Mononuclear cell (primary cell): Measurements from ENCODE around the gene AHCYL2. TPM values are rescaled to one million over a fixed set of nuclear protein-coding genes. Genes with fewer than 3 reads are reported as not detected.
"Not testable (repeated sequence)": the region's sequence is repeated elsewhere in the genome, so short reads cannot be mapped to it uniquely, and the experiment has no call there.

Experiments
- H3K27me3 ChIP-seq: 2 replicates; pipeline ENCODE4 v1.6.0; 2011; ENCODE audit warnings: low read length, control low read depth; ENCODE audit not compliant: insufficient read depth
- H3K4me1 ChIP-seq: 2 replicates; pipeline ENCODE4 v1.5.1; 2011; ENCODE audit warnings: mild to moderate bottlenecking, low read length, control low read depth; ENCODE audit not compliant: insufficient read depth
- H3K4me3 ChIP-seq: 2 replicates; pipeline ENCODE4 v1.5.1; 2011; ENCODE audit warnings: mild to moderate bottlenecking, low read length, moderate library complexity
- H3K9me3 ChIP-seq: 2 replicates; pipeline ENCODE4 v1.5.1; 2011; ENCODE audit warnings: low read depth, mild to moderate bottlenecking, control low read depth, low read length
- total RNA-seq: library from RNA; depleted of rRNA; stranded (reverse); fragments of >200 nt; gene quantifications from one replicate; pipeline ENCODE4 v1.2.3, GENCODE V29; 2012

Gene AHCYL2
- total RNA-seq, 1 donor: 6.5 TPM

GRCh38 chr7:129317450-129317849 is 92.6 kb downstream of the AHCYL2 start:
- Histone ChIP-seq H3K4me1 (no peaks in the 10 kb centered on the region), H3K27me3 (no peaks in the 10 kb centered on the region), H3K9me3 (no peaks in the 10 kb centered on the region), H3K4me3 (no peak overlapping the region)

DNA sequence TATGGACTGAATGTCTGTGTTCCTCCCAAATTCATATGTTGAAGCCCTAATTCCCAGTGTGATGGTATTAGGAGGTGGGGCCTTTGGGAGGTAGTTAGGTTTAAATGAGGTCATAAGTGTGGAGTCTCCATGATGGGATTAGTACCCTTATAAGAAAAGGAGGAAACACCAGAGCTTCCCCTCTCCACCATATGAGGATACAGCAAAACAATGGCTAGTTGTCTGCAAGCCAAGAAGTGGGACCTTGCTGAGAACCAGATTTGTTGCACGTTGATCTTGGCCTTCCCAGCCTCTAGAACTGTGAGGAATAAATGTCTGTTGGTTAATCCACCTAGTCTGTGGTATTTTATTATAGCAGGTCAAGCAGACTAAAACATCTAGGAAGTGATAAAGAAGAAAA is 102.2 kb downstream of the AHCYL2 start:
- Histone ChIP-seq H3K9me3 (peaks cover 14% of the 10 kb centered on the region), H3K4me1 (no peaks in the 10 kb centered on the region), H3K27me3 (no peaks in the 10 kb centered on the region), H3K4me3 (no peak overlapping the region)

- H3K27me3 ChIP-seq: no peaks in the 10 kb centered on the region
- no peaks in the 10 kb centered on the region for H3K4me1 ChIP-seq
- no peak overlapping the region for H3K4me3 ChIP-seq
- H3K9me3 ChIP-seq: no peaks in the 10 kb centered on the region
Observed at GRCh38 chr7:129332254-129333035, 107.6 kb downstream of the AHCYL2 start.

DNA sequence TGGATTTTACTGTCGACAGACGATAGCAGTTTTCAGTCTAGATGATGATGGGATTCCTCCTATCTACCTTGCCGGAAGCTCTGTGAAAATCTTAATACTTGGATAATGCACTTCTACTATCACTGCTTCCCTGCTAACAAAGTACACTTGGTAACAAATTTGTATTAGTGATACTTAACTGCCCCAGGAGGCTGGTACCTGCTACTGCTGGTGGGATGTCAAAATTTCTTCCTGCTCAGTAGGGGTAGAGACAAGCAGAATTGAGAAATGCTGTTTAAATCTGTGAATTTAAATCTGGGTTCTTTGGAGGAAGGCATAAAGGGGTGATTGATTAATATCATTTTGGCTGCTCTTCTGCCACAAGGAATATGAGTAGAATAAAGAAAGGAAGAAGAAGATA is 109.6 kb downstream of the AHCYL2 start:
- H3K9me3 ChIP-seq: no peaks in the 10 kb centered on the region
- no peaks in the 10 kb centered on the region for H3K4me1 ChIP-seq
- H3K27me3 ChIP-seq: no peaks in the 10 kb centered on the region
- no peak overlapping the region for H3K4me3 ChIP-seq

DNA sequence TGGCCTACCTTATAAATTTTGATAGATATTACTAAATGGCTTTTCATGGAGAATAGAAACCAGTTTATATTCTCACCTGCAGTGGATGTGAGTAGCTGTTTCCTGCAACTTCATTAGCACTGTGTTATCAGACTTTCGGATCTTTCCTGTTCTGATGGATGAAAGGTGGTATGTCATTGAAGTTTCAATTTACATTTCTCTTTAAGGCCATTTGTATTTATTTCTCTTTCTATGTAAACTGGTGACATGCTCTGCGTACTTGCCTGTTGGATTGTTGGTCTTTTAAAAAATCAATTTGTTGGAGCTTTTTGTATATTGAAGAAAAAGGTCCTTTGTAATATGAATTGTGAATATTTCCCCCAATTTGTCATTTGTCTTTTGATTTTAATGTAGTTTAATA is 113.6 kb downstream of the AHCYL2 start:
- no peak overlapping the region for H3K4me3 ChIP-seq
- H3K27me3 ChIP-seq: no peaks in the 10 kb centered on the region
- H3K4me1 ChIP-seq: no peaks in the 10 kb centered on the region
- H3K9me3 ChIP-seq: no peaks in the 10 kb centered on the region

DNA sequence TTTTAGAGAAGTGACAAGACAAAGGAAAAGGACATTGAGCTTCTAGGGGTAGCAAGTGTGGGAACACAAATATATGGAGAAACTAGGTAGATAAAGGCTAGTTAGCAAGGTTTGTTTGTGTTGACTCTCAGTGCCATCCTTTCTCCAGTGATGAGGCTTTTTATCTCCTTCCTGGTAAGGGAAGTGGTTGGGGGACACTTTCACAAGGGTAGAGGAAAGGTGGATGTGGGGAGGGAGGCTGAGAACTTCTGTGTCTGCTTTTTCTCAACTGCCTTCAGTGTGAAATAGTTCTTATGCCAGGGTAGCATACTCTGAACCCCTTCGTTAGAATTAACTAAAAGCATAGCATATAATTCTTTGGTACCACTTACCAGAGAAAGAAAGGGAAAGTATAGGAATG is 116.4 kb downstream of the AHCYL2 start:
- Histone ChIP-seq H3K27me3 (no peaks in the 10 kb centered on the region), H3K9me3 (no peaks in the 10 kb centered on the region), H3K4me1 (no peaks in the 10 kb centered on the region), H3K4me3 (no peak overlapping the region)

DNA sequence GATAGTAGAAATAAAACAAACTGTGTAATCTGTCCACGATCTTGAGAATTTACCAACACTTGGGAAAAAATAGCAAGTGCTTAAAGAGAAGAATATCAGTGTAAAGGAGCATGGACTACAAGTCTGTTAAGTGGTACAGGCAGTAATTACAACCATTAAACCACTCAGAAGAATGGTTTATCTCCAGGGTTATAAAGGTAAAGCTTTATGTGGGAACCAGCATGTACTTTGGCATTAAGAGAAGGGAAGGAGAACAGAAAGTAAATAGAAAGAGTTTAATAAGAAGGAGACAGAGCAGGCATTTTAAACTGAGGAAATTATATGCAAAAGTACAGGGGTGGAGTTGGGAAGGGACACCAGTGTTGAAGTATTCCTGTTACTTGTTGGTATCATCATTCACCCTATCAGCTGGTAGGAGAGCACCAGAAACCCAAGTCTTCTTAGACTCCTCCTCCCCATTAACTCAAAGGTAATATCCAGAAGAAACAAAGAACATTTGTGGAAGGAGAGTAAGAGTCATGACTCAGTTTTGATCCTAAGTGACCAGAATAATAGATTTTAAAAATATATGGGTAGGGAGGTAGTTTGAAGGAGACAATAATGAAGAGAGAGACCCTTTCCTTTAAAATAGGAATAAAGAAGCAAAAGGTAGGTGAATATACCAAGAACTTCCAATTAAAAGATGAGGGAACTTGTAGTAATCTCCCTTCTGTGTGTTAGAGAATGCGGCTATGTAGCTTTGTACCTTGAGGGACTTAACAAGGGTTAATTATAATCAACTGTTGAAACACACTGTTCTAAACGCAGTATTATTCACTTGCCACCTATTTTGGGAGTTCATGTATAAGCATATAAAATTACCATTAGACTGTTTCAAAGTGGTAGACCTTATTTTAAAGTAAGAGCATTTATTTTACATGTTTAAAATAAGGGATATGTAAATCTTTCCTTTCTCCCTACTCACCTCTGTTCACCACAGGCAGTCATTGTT is 117.3 kb downstream of the AHCYL2 start:
- H3K27me3 ChIP-seq: no peaks in the 10 kb centered on the region
- no peak overlapping the region for H3K4me3 ChIP-seq
- no peaks in the 10 kb centered on the region for H3K4me1 ChIP-seq
- H3K9me3 ChIP-seq: no peaks in the 10 kb centered on the region

GRCh38 chr7:129343099-129343700 is 118.4 kb downstream of the AHCYL2 start:
- Histone ChIP-seq H3K9me3 (no peaks in the 10 kb centered on the region), H3K4me3 (no peak overlapping the region), H3K4me1 (no peaks in the 10 kb centered on the region), H3K27me3 (no peaks in the 10 kb centered on the region)

GRCh38 chr7:129347330-129347729 is 122.5 kb downstream of the AHCYL2 start:
- Histone ChIP-seq H3K4me3 (no peak overlapping the region), H3K4me1 (no peaks in the 10 kb centered on the region), H3K27me3 (no peaks in the 10 kb centered on the region), H3K9me3 (no peaks in the 10 kb centered on the region)

DNA sequence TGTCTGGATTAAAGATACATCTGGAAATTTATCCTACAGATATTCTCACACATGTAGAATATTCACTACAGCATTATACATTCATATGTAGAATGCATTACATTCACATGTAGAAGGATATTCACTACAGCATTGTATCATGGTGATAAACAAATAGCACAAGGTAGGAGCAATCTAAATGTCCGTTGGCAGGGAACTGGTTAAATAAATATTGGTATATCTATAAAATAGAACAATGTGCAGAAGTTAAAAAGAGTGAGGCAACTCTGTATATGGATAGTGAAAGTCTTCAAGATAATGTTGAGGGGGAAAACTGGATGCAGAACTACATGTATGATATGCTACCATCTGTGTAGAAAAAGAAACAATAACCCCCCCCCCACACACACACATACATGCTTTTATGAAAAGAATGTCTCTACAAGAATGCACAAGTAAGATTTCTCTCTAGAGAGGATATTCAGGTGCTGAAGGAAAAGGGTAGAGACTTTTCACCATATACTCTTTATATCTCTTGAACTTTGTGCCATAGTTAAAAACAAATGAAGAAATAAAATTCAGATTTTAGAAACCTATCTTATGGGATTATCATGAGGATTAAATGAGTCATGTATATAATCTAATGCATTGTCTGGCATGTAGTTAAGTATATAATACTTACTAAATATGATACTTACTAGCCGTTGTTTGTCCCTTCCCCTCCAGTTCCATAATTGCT is 123.4 kb downstream of the AHCYL2 start:
- H3K9me3 ChIP-seq: no peaks in the 10 kb centered on the region
- H3K4me1 ChIP-seq: no peaks in the 10 kb centered on the region
- no peaks in the 10 kb centered on the region for H3K27me3 ChIP-seq
- H3K4me3 ChIP-seq: no peak overlapping the region

GRCh38 chr7:129351320-129351719 is 126.5 kb downstream of the AHCYL2 start:
- H3K9me3 ChIP-seq: no peaks in the 10 kb centered on the region
- no peaks in the 10 kb centered on the region for H3K4me1 ChIP-seq
- H3K27me3 ChIP-seq: no peaks in the 10 kb centered on the region
- H3K4me3 ChIP-seq: no peak overlapping the region

- H3K4me1 ChIP-seq, H3K4me3 ChIP-seq, H3K9me3 ChIP-seq: not testable (repeated sequence)
Observed at GRCh38 chr7:129353104-129353503, 128.3 kb downstream of the AHCYL2 start.

GRCh38 chr7:129354428-129355157 is 129.8 kb downstream of the AHCYL2 start:
- Histone ChIP-seq H3K4me1 (no peaks in the 10 kb centered on the region), H3K4me3 (no peak overlapping the region), H3K27me3 (no peaks in the 10 kb centered on the region), H3K9me3 (no peaks in the 10 kb centered on the region)

More at GRCh38 chr7:129353104-129353503, 128.3 kb downstream of the AHCYL2 start:
- H3K27me3 ChIP-seq: not testable (repeated sequence)

DNA sequence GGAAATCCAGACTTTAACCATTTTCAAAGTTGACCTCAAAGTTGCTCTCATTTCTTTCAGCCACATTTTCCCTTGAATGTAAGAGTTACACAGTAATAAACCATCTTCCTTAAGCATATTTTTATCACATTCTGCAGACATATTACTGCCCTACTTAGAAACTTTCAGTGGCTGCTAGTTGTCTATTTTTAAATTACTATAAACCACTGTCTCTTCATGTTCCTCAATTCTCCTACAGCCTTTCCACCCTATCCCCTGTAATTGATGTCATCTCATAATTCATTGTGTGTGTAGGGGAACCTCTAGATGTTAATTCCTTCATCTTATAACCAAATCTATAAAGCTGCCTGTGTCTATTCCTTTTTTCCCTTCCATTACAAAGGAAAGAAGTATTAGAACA is 131.3 kb downstream of the AHCYL2 start:
- H3K9me3 ChIP-seq: no peaks in the 10 kb centered on the region
- no peaks in the 10 kb centered on the region for H3K4me1 ChIP-seq
- H3K4me3 ChIP-seq: no peak overlapping the region
- H3K27me3 ChIP-seq: no peaks in the 10 kb centered on the region
